ENCODE results near the gene DSCAML1. TPM values are rescaled to one million over a fixed set of nuclear protein-coding genes. Genes with fewer than 3 reads are reported as not detected.

The DSCAML1 gene
- total and polyA plus RNA-seq, 2 of the 8 experiments (the other 6 are each of a cell fraction or from before 2014, with no cell fraction given): 0.19 to 0.24 TPM

- Histone ChIP-seq H4K8ac (ENCODE audit: extremely low read depth, insufficient read depth, low read length) (no peak overlapping the region; the same call in 1 of the 2 replicates), H2BK15ac (ENCODE audit: low read length) (no peak overlapping the region), H3K79me2 (ENCODE audit: control insufficient read depth in 1 of 2, insufficient read depth in 2 of 2, low read length in 2 of 2) (no peaks in the 10 kb centered on the region), H2AK5ac (ENCODE audit: low read depth, low read length) (no peak overlapping the region), H3K4me2 (ENCODE audit: insufficient read depth in 1 of 2, low read depth in 2 of 2, low read length in 2 of 2) (no peak overlapping the region), H3K79me1 (ENCODE audit: low read depth, low read length) (no peaks in the 10 kb centered on the region), H2BK5ac (ENCODE audit: low read depth, low read length) (no peak overlapping the region), H3K14ac (ENCODE audit: insufficient read length) (no peak overlapping the region), H2BK20ac (ENCODE audit: low read length) (no peak overlapping the region), H3K27ac (ENCODE audit: low read depth, low read length) (no peak overlapping the region), H3K4me1 (replicated peaks in 1 of 4; ENCODE audit: control insufficient read depth in 3 of 4, insufficient read depth in 4 of 4, low read length in 3 of 4) (peaks cover 0 to 6% (median 0%) of the 10 kb centered on the region in 4 experiments; a peak in 1 of 7 replicates), H3K23ac (ENCODE audit: insufficient read length) (no peak overlapping the region), H3K9ac (replicated peaks in 1 of 4; ENCODE audit: extremely low read depth in 1 of 4, low read depth in 3 of 4, low read length in 3 of 4) (no peak overlapping the region), H3K27me3 (replicated peaks in 1 of 4; ENCODE audit: control insufficient read depth in 3 of 4, extremely low read depth in 1 of 4, insufficient read depth in 3 of 4, low read length in 3 of 4) (no peaks in the 10 kb centered on the region; a peak in 1 of 7 replicates), H3K9me3 (ENCODE audit: insufficient read depth in 2 of 2, low read depth in 1 of 2, low read length in 1 of 2) (no peaks in the 10 kb centered on the region), H2BK120ac (replicated peaks; ENCODE audit: low read depth, low read length) (no peak overlapping the region), H4K5ac (ENCODE audit: insufficient read length, low read depth, low read length) (no peak overlapping the region), H4K20me1 (replicated peaks in 1 of 2; ENCODE audit: control insufficient read depth in 1 of 2, insufficient read depth in 2 of 2, low read length in 2 of 2) (no peaks in the 10 kb centered on the region), H2AFZ (ENCODE audit: low read length) (no peak overlapping the region), H3K56ac (replicated peaks; ENCODE audit: insufficient read length, low read depth, low read length) (no peak overlapping the region), H2BK12ac (ENCODE audit: low read depth, low read length) (no peak overlapping the region), H4K91ac (replicated peaks; ENCODE audit: insufficient read length, low read length) (no peak overlapping the region), H3K18ac (ENCODE audit: extremely low read depth, low read length) (no peak overlapping the region), H3K23me2 (ENCODE audit: low read depth, low read length) (no peaks in the 10 kb centered on the region; the same call in 1 of the 2 replicates), H3K4ac (replicated peaks; ENCODE audit: insufficient read length, low read depth, low read length) (no peak overlapping the region), H3K4me3 (ENCODE audit: extremely low read depth in 1 of 4, insufficient read depth in 2 of 4, low read depth in 3 of 4, low read length in 4 of 4) (no peak overlapping the region), H3K36me3 (ENCODE audit: control insufficient read depth in 2 of 4, insufficient read depth in 4 of 4, low read length in 3 of 4) (no peaks in the 10 kb centered on the region)
- ChIA-PET CTCF (ENCODE audit: partially characterized antibody) (interaction anchor here (1.7 to 2.1 kb wide), 2 partner anchors 17 to 27 kb away, joined by 4 to 6 read pairs; no protein-coding TSS in a partner anchor), POLR2A (ENCODE audit: partially characterized antibody) (no interaction called here)
- 95% methylated on average over 8 of the region's 8 CpGs; no CpG with 5 or more reads in 1 of the 2 experiments for WGBS, 2 experiments (ENCODE audit: extremely low coverage in 1 of 2, insufficient coverage in 1 of 2, insufficient read length in 1 of 2, insufficient replicate concordance in 2 of 2, low coverage in 1 of 2, low lambda C conversion rate in 2 of 2, missing lambda C conversion rate in 1 of 2)
- no peak for DNase-seq (ENCODE audit: low read depth in 1 of 2, low spot score in 2 of 2)
- FAIRE-seq: no peak
- TF ChIP-seq TCF12 (IDR thresholded peaks at IDR 0.05; ENCODE audit: low read depth, low read length) (no peak), ZNF274 (IDR thresholded peaks at IDR 0.05; ENCODE audit: borderline replicate concordance, extremely low read depth, low read length) (no peak), CREB1 (IDR thresholded peaks at IDR 0.05) (no peak), KDM1A (IDR thresholded peaks at IDR 0.05; ENCODE audit: borderline replicate concordance, low read length) (no peak), GTF2F1 (IDR thresholded peaks at IDR 0.05; ENCODE audit: borderline replicate concordance, low read depth, low read length) (no peak)
These were observed 149.1 kb downstream of the DSCAML1 start for GRCh38 chr11:117647872-117648271.

Measured in H1 (cell line).